Endometrial microvascular endothelial cells (primary cell): Measurements from ENCODE around the gene ADAMTS13. TPM values are rescaled to one million over a fixed set of nuclear protein-coding genes. Genes with fewer than 3 reads are reported as not detected.

Experiments
- in situ Hi-C: cut with HindIII; loops from 2 replicates; pipeline ENCODE4 v1.10.0; 2017; ENCODE audit warnings: low sequenced_read_pairs, low pct_unique_long_range_greater_than_20kb; ENCODE audit errors: inconsistent ontology term
- total RNA-seq: library from RNA; depleted of rRNA; stranded (reverse); fragments of >200 nt; gene quantifications from one replicate; pipeline ENCODE4 v1.2.3, GENCODE V29; 2015; ENCODE audit errors: inconsistent ontology term

The ADAMTS13 gene
- 1.8 TPM for total RNA-seq

GRCh38 chr9:133421615-133422542 lies at the start of gene ADAMTS13:
Gene ADAMTS13, plus strand, starts transcription at chr9:133422367. Its CDS starts 77 bp downstream, at chr9:133422444.
- in situ Hi-C loops: no loop called here

GRCh38 chr9:133374612-133375115 lies 47.5 kb upstream of the ADAMTS13 start:
- in situ Hi-C loops: loop anchor here (5.0 kb wide), 1 partner anchor 43 kb away; the partner anchor contains the start of gene REXO4

GRCh38 chr9:133375116-133375723 lies 46.9 kb upstream of the ADAMTS13 start:
- in situ Hi-C loops: loop anchor here (5.0 kb wide), 1 partner anchor 42 kb away; the partner anchor contains the start of gene REXO4

- in situ Hi-C loops: loop anchor here (5.0 kb wide), 1 partner anchor 41 kb away; the partner anchor contains the start of gene REXO4
Observed at GRCh38 chr9:133375724-133376654, 46.2 kb upstream of the ADAMTS13 start, which contains the start of the genes STKLD1 and SURF4. Gene STKLD1, plus strand, starts transcription at chr9:133376366. Its CDS starts 108 bp downstream, at chr9:133376474. Gene SURF4, minus strand, starts transcription at chr9:133376060. Its CDS starts 91 bp downstream, at chr9:133375969.

GRCh38 chr9:133377280-133377679 lies 44.9 kb upstream of the ADAMTS13 start:
- in situ Hi-C loops: loop anchor here (5.0 kb wide), 1 partner anchor 40 kb away; the partner anchor contains the start of gene REXO4

GRCh38 chr9:133377721-133378216 lies 44.4 kb upstream of the ADAMTS13 start:
- in situ Hi-C loops: loop anchor here (5.0 kb wide), 1 partner anchor 40 kb away; the partner anchor contains the start of gene REXO4

GRCh38 chr9:133378408-133378962 lies 43.7 kb upstream of the ADAMTS13 start:
- in situ Hi-C loops: loop anchor here (5.0 kb wide), 1 partner anchor 39 kb away; the partner anchor contains the start of gene REXO4

GRCh38 chr9:133379153-133380086 lies 42.7 kb upstream of the ADAMTS13 start:
- in situ Hi-C loops: loop anchor here (5.0 kb wide), 1 partner anchor 38 kb away; the partner anchor contains the start of gene REXO4

- in situ Hi-C loops: no loop called here
Observed at GRCh38 chr9:133380734-133381133, 41.4 kb upstream of the ADAMTS13 start.

GRCh38 chr9:133382507-133383141 lies 39.5 kb upstream of the ADAMTS13 start:
- in situ Hi-C loops: no loop called here

GRCh38 chr9:133383438-133383837 lies 38.7 kb upstream of the ADAMTS13 start:
- in situ Hi-C loops: no loop called here

- in situ Hi-C loops: no loop called here
Observed at GRCh38 chr9:133384736-133385321, 37.3 kb upstream of the ADAMTS13 start.

- in situ Hi-C loops: no loop called here
Observed at GRCh38 chr9:133385452-133385851, 36.7 kb upstream of the ADAMTS13 start.

GRCh38 chr9:133386338-133386737 lies 35.8 kb upstream of the ADAMTS13 start:
- in situ Hi-C loops: no loop called here

- in situ Hi-C loops: no loop called here
Observed at GRCh38 chr9:133387680-133388079, 34.5 kb upstream of the ADAMTS13 start.

GRCh38 chr9:133389025-133389557 lies 33.1 kb upstream of the ADAMTS13 start:
- in situ Hi-C loops: no loop called here
